RWPE2 (cell line): ENCODE data around the gene TNNT1.

Experiments used
- ATAC-seq: fragments of 200-7000 bp; cut with Tn5 transposase; 3 replicates; pipeline ENCODE4 v1.9.1; 2021; ENCODE audit warnings: low read depth
- DNase-seq: peaks from one replicate; pipeline ENCODE4 v3.0.0-alpha.2; 2020; ENCODE audit warnings: low spot score
- H3K27ac ChIP-seq: fragments of 450-650 bp; 2 replicates; pipeline ENCODE4 v1.5.1; 2017; ENCODE audit warnings: mild to moderate bottlenecking; ENCODE audit not compliant: poor library complexity, severe bottlenecking
- H3K27me3 ChIP-seq: fragments of 250-450 bp; sonication (Bioruptor Pico); 2 replicates; pipeline ENCODE4 v1.5.1; 2021; ENCODE audit warnings: mild to moderate bottlenecking, moderate library complexity; ENCODE audit not compliant: insufficient read depth, poor library complexity, severe bottlenecking
- H3K36me3 ChIP-seq: fragments of 250-450 bp; sonication (Bioruptor Pico); 2 replicates; pipeline ENCODE4 v1.5.1; 2020; ENCODE audit warnings: low read depth, mild to moderate bottlenecking, moderate library complexity
- H3K4me1 ChIP-seq: fragments of 250-450 bp; sonication (Bioruptor Pico); 2 replicates; pipeline ENCODE4 v1.5.1; 2021; ENCODE audit warnings: mild to moderate bottlenecking, moderate library complexity; ENCODE audit not compliant: insufficient read depth, poor library complexity, severe bottlenecking
- H3K4me3 ChIP-seq: fragments of 250-450 bp; sonication (Bioruptor Pico); 2 replicates; pipeline ENCODE4 v1.5.1; 2021; ENCODE audit warnings: mild to moderate bottlenecking, moderate library complexity; ENCODE audit not compliant: severe bottlenecking
- H3K9me3 ChIP-seq: fragments of 250-450 bp; sonication (Bioruptor Pico); 2 replicates; pipeline ENCODE4 v1.5.1; 2021; ENCODE audit warnings: mild to moderate bottlenecking, moderate library complexity; ENCODE audit not compliant: severe bottlenecking
- CTCF ChIP-seq: fragments of 450-650 bp; IDR thresholded peaks from one replicate; pipeline ENCODE4 v1.5.1; 2017; ENCODE audit warnings: mild to moderate bottlenecking, moderate library complexity; ENCODE audit not compliant: poor library complexity, severe bottlenecking

TNNT1 gene

DNA sequence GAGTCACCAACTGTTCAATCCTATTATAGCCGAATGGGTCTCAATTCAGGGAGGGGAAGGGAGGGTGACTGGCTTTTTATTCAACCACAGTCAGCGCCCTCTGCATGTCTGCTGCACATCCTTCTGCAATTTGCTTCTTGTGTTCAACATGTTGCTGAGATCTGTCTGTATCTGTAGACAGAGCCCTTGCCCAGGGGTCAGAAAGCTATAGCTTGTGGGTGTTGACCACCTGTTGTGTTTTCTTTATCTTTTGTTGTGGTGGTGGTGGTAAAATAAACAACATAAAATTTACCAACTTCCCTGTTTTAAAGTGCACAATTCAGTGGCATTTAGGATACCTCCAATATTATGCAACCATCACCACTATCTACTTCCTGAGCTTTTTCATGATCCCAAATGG is 43.8 kb downstream of the TNNT1 start:
- H3K27me3 ChIP-seq, result no peaks in the 10 kb centered on the region
- no peak overlapping the region for H3K4me3 ChIP-seq
- ATAC-seq (no peak), DNase-seq (no peak)
- no peaks in the 10 kb centered on the region for H3K9me3 ChIP-seq
- H3K36me3 ChIP-seq, result peaks cover 20% of the 10 kb centered on the region
- no peak overlapping the region for H3K27ac ChIP-seq
- H3K4me1 ChIP-seq, result no peaks in the 10 kb centered on the region
- no peak for TF ChIP-seq CTCF

DNA sequence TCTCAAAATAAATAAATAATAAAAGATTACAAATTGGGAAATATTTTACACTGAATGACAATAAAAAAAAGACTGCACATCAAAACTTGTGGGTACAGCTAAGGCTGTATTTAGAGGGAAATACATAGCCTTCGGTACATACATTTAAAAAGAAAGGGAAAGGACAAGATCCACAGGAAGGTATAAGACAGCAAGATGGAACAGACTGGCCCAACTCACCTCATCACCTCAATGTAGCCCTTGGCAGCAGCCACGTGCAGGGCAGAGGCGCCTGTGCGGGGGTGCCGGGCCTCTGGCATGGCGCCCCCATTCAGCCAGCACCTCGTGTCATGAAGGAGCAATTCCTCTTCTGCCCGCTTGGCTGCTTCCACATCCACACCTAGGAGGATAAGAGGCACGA is 45.8 kb downstream of the TNNT1 start:
- DNase-seq, result no peak
- TF ChIP-seq CTCF, result no peak
- Histone ChIP-seq H3K4me3 (no peak overlapping the region), H3K4me1 (no peaks in the 10 kb centered on the region), H3K27me3 (no peaks in the 10 kb centered on the region), H3K36me3 (peaks cover 20% of the 10 kb centered on the region), H3K27ac (no peak overlapping the region), H3K9me3 (no peaks in the 10 kb centered on the region)
- no peak for ATAC-seq

- H3K27me3 ChIP-seq, result no peaks in the 10 kb centered on the region
- ATAC-seq (no peak), DNase-seq (no peak)
- no peak overlapping the region for H3K4me3 ChIP-seq
- peaks cover 20% of the 10 kb centered on the region for H3K36me3 ChIP-seq
- H3K9me3 ChIP-seq, result no peaks in the 10 kb centered on the region
- no peak for TF ChIP-seq CTCF
- no peak overlapping the region for H3K27ac ChIP-seq
- no peaks in the 10 kb centered on the region for H3K4me1 ChIP-seq
Measured at GRCh38 chr19:55101261-55101660, 47.7 kb downstream of the TNNT1 start.

- H3K9me3 ChIP-seq, result no peaks in the 10 kb centered on the region
- ATAC-seq, result no peak
- no peak overlapping the region for H3K27ac ChIP-seq
- H3K27me3 ChIP-seq, result no peaks in the 10 kb centered on the region
- peaks cover 23% of the 10 kb centered on the region for H3K36me3 ChIP-seq
- H3K4me3 ChIP-seq, result no peak overlapping the region
- no peaks in the 10 kb centered on the region for H3K4me1 ChIP-seq
- DNase-seq, result no peak
- no peak for TF ChIP-seq CTCF
Measured at GRCh38 chr19:55099557-55100506, 49.2 kb downstream of the TNNT1 start.
